Stimulated activated naive CD8-positive, alpha-beta T cell treated with anti-CD3 and anti-CD28 coated beads, Interleukin-15, Interleukin-2, amounts not matched to agents 100 U/mL and 50 U/mL, for 24 hours (primary cell): ENCODE data around the gene SCFD2.

Experiments
- ATAC-seq: fragments of 150-1000 bp; cut with Tn5 transposase; one replicate; pipeline ENCODE4 v1.10.0; 2021
- DNase-seq: peaks from one replicate; pipeline ENCODE4 v3.0.0; 2021

Gene SCFD2

DNA sequence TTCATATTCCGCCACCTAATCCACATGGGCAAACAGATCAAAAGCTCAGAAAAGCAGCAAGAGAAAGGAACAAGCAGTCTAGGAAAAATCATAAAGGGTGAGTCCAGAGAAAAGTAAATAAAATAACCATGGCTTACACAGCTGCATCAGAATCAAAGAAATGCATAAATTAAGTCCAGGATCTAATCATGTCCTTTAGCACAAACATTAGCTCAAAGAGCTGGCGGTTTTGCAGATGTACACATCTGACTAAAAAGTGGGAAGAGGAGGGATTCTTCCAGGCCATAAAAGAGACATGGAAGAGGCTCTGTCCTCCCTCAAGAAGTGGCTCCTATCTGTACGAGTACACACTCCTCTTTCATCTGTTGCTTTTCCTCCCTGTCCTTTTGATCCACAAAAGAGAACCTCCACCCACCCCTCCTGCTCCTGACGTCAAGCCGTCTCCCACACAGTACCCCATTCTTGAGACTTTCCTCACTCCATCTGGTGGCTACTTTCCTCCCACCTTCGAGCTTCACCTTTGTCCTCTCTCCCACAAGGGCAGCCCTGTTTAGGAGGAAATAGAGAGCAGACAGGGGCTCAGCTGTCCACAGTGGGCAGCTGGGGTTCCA is 411.2 kb downstream of the SCFD2 start:
- DNase-seq: no peak
- ATAC-seq: no peak

DNA sequence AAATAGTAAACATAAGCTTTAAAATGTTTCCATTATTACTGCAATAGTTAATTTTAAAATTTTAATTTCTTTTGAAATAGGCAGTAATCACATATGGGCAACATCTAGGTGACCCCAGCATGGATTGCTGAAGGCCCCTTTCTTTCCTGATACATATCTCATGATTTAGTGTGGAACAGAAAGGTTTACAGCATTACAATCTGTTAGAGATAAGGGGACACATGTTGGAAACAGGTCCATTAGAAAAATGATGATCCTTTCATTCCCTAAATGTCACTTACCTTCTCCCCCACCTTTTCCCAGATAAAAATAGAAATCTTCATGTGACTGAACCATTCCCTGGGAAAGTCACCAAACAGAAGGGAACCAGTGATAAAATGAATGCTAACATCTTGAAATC is 413.3 kb downstream of the SCFD2 start:
- ATAC-seq: no peak

DNA sequence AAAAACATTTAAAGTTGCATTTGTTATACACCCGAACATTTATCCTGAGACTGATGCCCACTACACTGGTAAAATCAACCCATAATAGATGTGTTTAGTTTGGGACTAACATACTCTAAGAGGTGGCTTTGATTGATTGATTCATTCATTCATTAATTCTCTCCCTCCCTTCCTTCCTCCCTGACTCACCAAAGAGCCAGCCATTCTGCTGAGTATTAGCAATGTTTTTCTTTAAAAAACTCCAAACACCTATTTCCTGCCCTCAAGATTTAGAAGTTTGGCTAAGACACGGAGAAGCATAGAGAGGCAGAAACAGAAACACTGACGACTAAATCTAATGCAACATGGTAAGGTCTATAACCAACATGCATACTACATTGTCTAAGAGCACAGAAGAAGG is 414.8 kb downstream of the SCFD2 start:
- ATAC-seq: no peak
- DNase-seq: no peak

More for the DNA sequence above, 413.3 kb downstream of the SCFD2 start:
- no peak for DNase-seq

DNA sequence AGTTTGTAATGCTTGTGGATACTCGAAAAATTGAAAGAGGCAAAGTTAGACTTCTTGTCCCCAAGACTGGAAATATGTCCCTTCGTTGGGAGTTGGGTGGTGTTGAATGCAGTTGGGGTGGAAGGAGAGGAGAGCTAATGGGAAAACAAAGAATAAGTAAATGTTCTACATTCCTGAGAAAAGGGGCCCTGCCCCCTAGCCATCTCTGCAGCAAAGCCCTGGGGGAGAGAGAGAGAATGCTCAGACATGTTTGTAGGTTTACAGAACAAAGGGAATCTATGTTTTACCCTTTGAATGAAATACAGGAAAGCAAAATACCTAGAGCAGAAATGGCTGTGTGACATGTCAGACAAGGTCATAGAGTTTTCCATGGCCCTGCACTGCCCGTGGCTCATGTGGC is 415.6 kb downstream of the SCFD2 start:
- DNase-seq (no peak), ATAC-seq (no peak)

DNA sequence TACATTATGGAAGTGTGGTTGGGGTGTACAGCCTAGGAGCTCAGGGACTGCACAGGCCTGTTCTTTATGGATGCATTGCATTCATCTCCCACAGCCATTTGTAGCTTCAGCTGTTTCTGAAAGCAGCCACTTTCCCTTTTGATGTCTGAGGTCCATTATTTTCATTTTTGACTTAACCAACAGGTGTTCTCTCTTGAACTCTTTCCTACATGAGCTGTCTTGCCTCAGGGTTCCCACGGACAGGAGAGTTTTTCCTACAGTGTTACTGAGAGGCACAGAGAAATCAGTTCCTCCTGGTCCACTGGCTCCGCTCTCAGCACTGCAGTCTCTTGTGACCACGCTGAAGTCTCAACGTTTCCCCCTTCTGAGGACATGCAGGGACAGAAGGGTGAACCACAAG is 416.5 kb downstream of the SCFD2 start:
- no peak for ATAC-seq
- DNase-seq: no peak

DNA sequence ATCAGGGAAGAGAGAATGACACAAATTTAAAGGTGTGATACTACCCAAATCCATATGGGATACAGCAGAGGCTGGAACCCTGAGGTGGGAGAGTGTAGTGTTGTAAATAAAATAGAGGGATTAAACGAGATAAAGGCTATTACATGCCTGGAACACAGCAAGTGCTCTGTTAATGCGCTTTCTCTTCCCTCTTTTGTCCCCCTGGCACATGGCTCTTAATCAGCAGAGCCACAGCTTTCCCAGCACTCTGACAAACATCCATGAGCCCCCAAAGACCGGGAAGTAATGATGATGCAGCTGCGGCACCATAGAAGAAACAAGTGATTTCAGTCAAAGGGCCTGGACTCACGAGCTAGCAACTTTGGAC is 417.8 kb downstream of the SCFD2 start:
- ATAC-seq: no peak
- DNase-seq: no peak

DNA sequence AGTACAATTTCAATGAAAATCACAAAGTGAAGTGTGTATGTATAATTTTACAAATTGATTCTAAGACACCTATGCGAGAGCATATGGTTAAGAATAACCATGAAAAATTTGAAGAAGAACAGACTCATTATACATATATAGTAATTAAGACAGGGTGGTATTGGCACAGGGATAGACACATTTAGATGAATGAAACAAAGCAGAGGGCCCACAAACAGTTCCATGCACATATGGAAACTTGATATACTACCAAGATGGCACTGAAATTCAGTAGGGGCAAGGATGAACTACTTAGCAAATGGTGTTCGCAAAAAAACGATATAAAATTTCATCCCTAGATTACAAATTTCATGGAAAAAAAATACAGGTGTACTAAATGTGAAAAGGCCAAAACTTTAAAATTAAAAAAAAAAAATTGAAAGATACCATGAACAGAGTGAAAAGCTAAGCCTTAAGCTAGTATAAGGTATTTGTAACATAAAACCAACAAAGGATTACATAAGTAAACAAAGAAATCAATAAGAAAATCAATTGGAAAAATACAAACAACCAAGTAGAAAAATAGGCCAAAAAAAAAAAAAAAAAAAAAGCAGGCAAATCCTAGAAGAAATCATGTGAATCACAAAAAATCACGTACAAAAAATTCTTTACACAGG is 418.3 kb downstream of the SCFD2 start:
- DNase-seq: no peak
- ATAC-seq: no peak

DNA sequence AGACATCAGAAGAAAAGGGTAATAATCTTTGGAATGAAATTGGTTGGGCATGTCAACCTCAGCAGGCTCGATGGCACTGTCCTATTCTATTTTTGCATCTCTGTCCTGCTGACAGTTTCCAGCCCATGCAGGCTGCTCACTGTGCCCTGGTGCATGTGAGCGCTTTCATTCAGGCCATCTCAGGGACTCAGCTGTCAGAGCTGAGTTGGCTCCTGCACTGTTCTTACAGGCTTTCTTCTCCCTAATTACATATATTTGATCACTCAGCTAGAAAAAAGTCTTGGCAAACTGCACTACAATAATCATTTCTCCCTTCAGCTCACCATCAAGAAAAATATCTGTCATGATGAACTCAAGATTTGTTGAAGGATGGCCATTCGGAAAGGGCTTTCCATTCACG is 419.0 kb downstream of the SCFD2 start:
- no peak for ATAC-seq
- no peak for DNase-seq

DNA sequence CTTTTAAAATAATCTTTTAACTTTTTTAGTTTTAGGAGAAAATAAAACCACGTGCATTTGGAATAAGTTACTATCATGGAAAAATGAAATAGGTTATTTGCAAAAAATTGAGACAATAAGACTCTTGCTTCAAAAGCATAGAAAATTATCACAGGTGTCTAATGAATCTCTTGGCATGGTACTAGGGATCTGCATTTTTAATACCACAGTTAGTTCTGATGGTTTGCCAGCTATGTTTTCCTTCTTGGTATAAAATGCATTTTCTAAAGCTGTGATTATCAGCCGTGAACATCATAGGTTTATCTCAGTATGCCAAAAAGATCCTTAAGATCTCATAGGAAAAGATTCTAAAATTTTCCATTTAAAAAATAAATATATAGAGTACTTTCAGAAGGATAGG is 419.9 kb downstream of the SCFD2 start:
- no peak for ATAC-seq
- DNase-seq: no peak

DNA sequence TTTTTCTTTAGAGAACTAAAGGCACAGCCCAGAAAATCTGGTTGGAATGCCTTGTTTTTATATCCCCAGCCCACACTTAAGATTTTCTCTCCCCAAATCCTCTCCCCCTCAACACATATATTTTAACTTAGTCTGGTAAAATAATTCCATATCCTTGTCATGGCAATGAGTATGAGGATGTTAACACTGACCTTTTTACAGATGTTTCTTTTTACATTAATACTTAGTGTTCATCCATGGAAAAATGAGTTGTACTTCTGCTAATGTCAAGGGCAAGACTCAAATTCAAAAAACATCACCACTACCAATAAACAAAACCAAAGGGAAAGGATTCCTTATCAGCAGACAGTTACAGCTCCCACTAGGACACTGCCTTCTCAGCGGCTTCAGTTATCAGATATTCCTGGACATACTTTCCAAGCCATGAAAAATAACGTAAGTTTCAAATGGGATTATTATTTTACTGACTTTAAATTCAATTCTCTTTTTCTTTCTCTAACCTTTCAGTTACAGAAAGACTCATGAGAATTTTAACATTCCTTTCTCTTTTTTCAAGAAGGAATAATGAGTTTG is 420.4 kb downstream of the SCFD2 start:
- DNase-seq (no peak), ATAC-seq (no peak)

DNA sequence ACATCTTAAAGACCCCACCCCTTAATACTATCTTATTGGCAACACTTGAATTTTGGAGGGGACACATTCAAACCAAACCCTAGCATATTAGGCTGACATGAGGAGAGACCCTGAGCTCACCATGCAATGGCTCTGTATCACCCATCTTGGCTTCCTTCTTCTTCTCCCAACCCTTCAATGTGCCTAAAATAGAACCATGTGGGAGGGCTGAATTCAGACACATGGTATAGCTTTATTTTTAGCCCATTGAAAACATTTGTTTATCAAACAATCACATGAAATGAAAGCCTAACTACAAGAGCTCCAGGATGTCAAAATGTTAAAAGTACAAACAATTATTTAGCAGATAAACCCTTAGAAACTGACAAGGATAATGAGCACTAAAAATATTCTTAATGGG is 422.2 kb downstream of the SCFD2 start:
- ATAC-seq: no peak
- no peak for DNase-seq

DNA sequence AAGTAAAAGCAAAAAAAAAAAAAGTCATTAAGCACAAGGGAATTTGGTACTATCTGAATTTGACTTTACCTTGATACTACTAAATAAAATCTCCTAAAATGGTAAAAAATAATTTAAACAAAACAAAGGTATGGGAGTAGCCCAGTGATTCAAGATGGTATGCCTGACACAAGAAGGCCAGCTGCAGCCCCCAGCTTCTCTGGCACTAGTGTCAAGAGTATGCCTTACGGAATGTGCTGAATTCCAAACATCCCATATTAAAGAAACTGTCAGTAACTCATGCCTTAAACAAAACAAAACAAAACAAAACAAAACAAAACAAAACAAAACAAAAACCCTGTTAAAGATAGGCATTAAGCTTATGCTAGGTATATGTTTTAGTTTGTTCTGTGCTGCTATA is 422.9 kb downstream of the SCFD2 start:
- ATAC-seq: no peak
- DNase-seq: no peak

DNA sequence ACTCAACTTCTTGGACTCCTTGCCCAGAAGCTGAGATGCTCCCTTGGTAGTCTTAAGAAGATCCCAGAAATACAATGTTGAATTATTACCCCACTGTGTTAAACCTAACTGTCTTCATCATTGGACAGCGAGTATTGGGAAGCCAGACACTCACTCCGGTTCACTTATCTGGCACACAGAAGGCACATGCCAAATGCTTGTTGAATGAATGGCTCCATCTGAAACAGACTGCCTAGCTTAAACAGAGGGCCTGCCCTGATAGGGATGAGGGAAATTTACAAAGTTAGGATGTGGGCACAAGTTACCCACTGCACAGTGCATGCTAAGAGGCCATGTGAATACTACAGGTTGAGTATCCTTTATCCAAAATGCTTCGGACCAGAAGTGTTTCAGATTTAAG is 424.4 kb downstream of the SCFD2 start:
- ATAC-seq (no peak), DNase-seq (no peak)

DNA sequence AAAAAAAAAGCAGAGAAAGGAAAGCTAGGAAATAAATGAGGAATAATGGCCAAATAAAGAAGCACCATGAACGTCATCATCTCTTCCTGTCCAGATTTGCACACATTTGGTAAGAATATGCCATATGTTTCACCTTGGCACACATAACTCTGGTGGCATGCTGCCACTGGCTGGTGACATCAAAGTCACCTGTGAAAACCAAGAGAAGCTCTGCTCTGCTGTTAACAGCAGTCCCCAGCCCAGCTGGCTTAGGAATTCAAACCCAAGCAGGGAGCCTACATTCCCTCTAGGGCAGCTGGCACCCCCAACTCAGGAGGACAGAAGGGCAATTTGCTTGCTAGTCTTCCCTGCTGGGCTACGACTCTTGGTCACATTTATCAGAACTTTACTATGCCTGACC is 426.1 kb downstream of the SCFD2 start:
- ATAC-seq: no peak
- no peak for DNase-seq

DNA sequence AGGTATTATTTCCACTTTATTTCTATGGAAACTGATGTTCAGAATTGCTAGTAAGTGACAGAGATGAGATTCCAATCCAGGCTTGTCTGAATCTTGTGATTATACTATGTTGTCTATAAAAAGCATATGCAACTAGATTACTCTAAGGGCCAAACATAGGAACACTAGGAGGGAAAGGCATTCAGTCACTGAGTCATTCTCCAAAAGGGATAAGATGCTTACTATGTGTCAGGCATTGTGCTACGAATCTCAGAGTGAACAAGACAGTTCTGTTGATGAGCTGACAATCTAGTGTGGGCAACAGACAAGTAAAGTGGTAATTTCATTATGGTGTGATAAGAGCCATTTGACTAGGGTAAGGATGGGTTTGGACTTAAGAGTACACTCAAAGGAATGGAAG is 426.5 kb downstream of the SCFD2 start:
- ATAC-seq (no peak), DNase-seq (no peak)

DNA sequence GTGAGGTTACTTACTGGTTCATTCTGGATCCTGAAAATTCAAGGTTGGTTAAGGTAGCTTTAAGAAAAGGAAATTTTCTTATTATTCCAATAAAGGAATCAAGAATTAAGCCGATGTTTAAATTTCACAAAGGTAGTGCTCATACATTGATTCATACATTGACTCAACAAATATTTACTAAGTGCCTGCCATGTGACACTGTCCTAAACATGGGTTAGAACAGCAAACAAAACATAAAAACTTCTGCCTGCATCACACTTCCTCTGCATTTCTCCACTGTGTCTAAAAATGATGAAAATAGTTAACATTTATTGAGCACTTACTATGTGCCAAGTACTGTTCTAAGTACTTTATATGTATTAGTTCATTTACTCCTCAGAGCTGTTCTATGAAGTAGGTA is 428.0 kb downstream of the SCFD2 start:
- ATAC-seq (no peak), DNase-seq (no peak)

DNA sequence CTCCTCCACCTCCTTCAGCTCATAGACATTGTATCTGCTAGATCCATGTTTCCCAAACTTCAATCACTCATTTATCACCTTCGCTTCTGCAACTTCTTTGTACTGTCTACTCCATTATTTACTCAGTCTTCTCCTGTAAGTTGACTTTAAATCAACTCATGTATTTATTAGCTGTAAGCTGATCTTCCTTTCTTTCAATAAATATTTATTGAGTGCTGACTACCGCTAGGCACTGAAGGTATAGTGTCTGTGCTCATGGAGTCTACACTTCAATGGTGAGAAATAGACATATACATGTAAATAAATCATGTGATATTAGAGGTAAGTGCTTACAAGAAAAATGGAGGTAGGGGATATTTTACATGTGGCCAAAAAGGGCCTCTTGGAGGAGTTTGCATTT is 429.1 kb downstream of the SCFD2 start:
- no peak for ATAC-seq
- no peak for DNase-seq

DNA sequence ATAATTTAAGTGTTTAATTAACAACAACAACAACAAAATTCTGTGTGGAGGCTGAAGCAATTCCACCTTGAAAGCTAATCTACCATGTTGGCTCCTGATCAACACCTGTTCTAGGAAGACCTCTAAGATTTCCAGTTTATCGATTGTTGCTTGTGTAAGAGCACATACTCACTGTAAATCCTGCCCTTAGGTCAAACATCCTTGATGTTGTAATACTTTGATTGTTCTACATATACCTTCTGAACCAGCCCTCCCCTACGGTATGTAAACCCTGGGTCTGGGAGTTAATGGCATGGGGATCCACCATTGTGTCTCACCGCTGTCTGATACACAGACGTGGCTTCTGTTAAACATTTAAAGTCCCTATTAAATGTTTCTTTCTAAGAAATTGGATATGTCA is 430.5 kb downstream of the SCFD2 start:
- ATAC-seq: no peak
- DNase-seq: no peak

DNA sequence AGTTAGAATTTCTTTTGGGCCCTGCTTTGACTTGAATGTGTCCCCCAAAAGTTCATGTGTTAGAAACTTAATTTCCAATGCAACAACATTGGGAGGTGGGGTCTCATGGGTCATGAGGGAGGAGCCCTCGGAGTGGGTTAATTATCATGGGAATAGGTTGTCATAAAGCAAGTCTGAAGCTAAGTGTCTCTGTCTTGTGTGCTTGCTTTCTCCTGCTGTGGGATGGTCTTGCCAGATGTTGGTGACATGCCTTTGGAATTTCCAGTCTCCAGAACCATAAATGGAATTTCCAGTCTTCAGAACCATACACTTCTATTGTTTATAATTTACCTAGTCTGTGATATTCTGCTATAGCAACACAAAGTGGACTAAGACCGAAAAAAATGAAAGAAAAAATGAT is 432.1 kb downstream of the SCFD2 start:
- ATAC-seq (no peak), DNase-seq (no peak)

DNA sequence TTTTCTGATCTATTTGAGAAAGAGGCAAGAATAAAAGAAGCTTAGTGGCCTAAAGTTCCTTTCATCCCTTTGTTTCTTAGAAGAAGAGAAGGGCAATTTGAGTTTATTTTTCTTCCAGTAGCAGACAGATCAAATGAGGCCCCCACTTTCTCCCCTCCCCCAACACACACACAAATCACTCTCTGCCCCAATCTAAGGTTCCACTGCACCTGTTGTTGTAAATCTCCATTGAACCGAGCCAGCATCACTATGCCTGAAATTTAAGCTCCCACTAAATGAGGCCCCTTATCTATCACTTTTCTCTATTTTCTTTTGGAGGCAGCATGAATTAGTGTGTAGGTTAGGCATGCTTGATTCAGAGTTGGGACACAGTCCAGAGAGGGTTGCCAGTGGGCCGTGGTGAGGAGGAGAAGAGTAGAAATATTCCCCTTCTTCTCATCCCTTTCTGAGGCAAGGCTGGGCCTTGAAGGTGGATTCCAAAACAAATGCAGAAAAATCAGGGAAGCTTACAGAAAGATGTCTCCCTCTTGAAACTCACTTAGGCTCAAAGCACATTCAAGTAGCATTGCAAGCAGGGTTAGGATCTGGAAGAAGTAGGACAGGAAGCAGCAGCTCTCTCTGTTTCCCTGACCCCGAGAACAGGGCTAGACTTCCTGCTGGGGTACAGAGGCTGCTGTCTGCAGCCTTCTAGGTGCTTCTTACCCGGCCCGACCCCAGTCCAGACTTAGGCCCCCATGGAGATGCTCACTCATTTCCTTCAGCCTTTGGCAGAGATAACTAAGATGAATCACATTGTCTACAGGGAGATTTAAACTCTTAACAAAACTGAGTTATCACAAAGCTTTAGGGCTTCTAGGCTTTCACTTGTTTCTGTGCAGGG is 433.0 kb downstream of the SCFD2 start:
- ATAC-seq: no peak
- no peak for DNase-seq

DNA sequence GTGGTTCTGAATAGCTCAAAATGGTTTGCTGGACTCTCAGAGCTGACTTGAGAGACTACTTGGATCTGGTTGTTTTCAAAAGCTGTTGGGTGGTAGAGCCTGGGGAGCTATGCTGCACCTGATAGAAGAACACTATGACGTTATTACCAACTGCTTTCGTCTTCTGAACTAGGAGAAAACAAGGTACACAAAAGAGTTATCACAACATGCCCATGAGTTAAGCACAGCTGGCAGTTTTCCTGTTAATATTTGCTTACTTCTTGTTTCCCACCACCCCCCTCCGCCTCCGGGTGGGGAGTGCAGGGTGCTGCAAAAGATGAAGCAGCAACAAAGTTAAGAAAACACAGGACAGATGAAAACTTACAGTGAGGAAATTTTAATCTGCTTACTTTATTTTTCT is 434.6 kb downstream of the SCFD2 start:
- no peak for ATAC-seq

DNA sequence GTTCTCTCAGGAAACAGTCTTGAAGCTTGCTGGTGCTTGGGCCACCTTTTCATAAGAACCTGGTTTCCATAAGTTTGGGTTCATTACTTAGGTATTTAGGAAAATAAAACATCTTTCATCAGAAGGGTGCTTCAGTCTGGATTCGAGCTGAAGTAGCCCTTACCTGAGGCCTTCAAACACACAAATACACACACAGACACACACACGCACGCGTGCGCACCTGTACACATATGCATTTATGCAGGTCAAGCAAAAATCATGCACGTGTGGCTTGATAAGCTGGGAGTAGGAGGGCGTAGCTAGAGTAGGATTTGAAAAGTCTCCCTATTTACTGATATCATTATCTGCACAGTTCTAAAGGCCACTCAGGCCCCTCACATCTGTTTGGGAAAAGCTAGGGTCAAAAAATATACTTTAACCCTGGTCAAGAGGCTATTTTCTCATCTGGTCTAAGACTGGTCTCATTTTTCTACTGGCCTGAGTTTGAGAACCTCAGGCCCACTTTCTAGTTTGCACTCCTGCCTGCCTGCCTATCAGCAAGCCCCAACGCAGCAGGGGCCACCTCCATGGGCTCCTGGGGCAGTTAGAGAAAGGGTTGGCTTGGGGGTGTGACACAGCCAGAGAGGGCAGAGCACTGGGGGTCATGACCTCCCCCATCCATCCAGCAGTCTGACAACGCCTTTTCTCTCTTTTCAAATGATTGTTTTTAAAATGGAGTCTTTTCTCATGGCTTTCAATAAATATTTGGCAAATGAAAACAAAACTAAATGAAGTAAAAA is 439.5 kb downstream of the SCFD2 start:
- ATAC-seq (no peak), DNase-seq (no peak)

More for the DNA sequence above, 434.6 kb downstream of the SCFD2 start:
- DNase-seq: no peak
